Nephron (organoid): ENCODE data around the gene SLC35F1.
A peak's percentile ranks its signal among the peaks of the same experiment; 100 is the strongest.

Experiments used
- H3K27ac Mint-ChIP-seq, 3 experiments: 2 replicates each; pipeline ENCODE4 v1.8.0; 2020; ENCODE audit warnings: mixed read lengths in 3 of 3, mild to moderate bottlenecking in 2 of 3, moderate library complexity in 1 of 3
- H3K27me3 Mint-ChIP-seq: 2 replicates; pipeline ENCODE4 v1.8.0; 2021; ENCODE audit warnings: low read depth, mild to moderate bottlenecking, moderate library complexity, mixed read lengths
- H3K36me3 Mint-ChIP-seq: 2 replicates; pipeline ENCODE4 v1.8.0; 2020; ENCODE audit warnings: low read depth, mixed read lengths
- H3K4me1 Mint-ChIP-seq: 2 replicates; pipeline ENCODE4 v1.8.0; 2020; ENCODE audit warnings: mixed read lengths
- H3K4me3 Mint-ChIP-seq, 3 experiments: 2 replicates each; pipeline ENCODE4 v1.8.0; 2020; ENCODE audit warnings: mild to moderate bottlenecking in 3 of 3, mixed read lengths in 3 of 3, moderate library complexity in 2 of 3
- H3K9me3 Mint-ChIP-seq: 2 replicates; pipeline ENCODE4 v1.8.0; 2020; ENCODE audit warnings: mixed read lengths
- CTCF ChIP-seq, 3 experiments: fragments of 200-600 bp; sonication (generic); IDR thresholded peaks; one replicate each; pipeline ENCODE4 v1.5.0; 2021; ENCODE audit warnings: antibody characterized with exemption in 3 of 3; ENCODE audit not compliant: unreplicated experiment in 3 of 3

Gene SLC35F1

GRCh38 chr6:118168421-118168820, 261.4 kb downstream of the SLC35F1 start:
- H3K4me3 Mint-ChIP-seq: no peak overlapping the region
- no peaks in the 10 kb centered on the region for H3K27me3 Mint-ChIP-seq
- peaks cover 2% of the 10 kb centered on the region for H3K4me1 Mint-ChIP-seq
- peaks cover 8% of the 10 kb centered on the region for H3K9me3 Mint-ChIP-seq
- peaks cover under 1% of the 10 kb centered on the region for H3K36me3 Mint-ChIP-seq
- no peak for TF ChIP-seq CTCF (IDR thresholded peaks at IDR 0.05; ENCODE audit: unreplicated experiment in 3 of 3)
- H3K27ac Mint-ChIP-seq: no peak overlapping the region

DNA sequence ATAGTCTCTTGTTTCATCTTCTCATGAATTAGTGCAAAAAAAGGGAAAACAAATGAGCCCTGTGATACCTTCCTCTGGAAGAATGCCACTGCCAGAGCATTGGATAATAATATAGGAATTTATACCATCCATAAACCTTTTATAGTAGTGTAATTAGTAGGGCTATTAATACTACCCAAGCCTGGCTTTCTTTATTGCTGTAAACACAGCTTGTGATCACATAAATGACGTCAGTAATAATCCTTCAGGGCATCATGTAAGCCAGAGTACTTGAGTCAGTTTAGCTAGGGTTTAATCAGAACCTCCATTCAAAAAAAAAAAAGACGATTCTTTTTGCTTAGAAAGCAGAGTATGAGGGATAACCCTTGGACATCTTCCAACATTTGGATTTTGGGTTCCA, 264.8 kb downstream of the SLC35F1 start:
- Mint-ChIP-seq H3K4me1 (no peaks in the 10 kb centered on the region), H3K9me3 (peaks cover 18% of the 10 kb centered on the region), H3K27ac (no peak overlapping the region), H3K4me3 (no peak overlapping the region), H3K27me3 (no peaks in the 10 kb centered on the region), H3K36me3 (peaks cover 8% of the 10 kb centered on the region)
- TF ChIP-seq CTCF (IDR thresholded peaks at IDR 0.05; ENCODE audit: unreplicated experiment in 3 of 3): no peak

- Mint-ChIP-seq H3K4me1 (no peaks in the 10 kb centered on the region), H3K4me3 (no peak overlapping the region), H3K27me3 (no peaks in the 10 kb centered on the region), H3K9me3 (peaks cover 23% of the 10 kb centered on the region), H3K27ac (no peak overlapping the region), H3K36me3 (peaks cover 8% of the 10 kb centered on the region)
- TF ChIP-seq CTCF (IDR thresholded peaks at IDR 0.05; ENCODE audit: unreplicated experiment in 3 of 3): no peak
Observed at GRCh38 chr6:118174071-118174470, 267.0 kb downstream of the SLC35F1 start.

- Mint-ChIP-seq H3K4me1 (no peaks in the 10 kb centered on the region), H3K4me3 (no peak overlapping the region), H3K9me3 (peaks cover 23% of the 10 kb centered on the region), H3K27ac (no peak overlapping the region), H3K27me3 (no peaks in the 10 kb centered on the region), H3K36me3 (peaks cover 8% of the 10 kb centered on the region)
- no peak for TF ChIP-seq CTCF (IDR thresholded peaks at IDR 0.05; ENCODE audit: unreplicated experiment in 3 of 3)
Observed at GRCh38 chr6:118177720-118178119, 270.7 kb downstream of the SLC35F1 start.

DNA sequence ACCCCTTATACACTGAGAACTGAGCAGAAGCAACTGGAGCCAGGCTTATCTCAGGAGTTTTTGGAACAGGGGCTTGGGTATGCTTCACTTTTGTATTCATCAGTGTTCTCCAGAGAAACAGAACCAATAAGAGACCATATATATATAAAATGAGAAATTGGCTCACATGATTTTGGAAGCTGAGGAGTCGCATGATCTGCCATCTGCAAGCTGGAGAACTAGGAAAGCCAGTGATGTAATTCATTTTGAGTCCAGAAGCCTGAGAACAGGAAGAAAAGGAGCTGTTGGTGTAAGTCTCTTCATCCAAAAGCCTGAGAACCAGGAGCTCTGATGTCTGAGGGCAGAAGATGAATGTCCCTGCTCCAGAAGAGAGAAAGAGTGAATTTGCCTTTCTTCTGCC, 272.0 kb downstream of the SLC35F1 start:
- Mint-ChIP-seq H3K9me3 (peaks cover 9% of the 10 kb centered on the region), H3K36me3 (peaks cover 4% of the 10 kb centered on the region), H3K4me3 (no peak overlapping the region), H3K27me3 (no peaks in the 10 kb centered on the region), H3K27ac (no peak overlapping the region), H3K4me1 (no peaks in the 10 kb centered on the region)
- no peak for TF ChIP-seq CTCF (IDR thresholded peaks at IDR 0.05; ENCODE audit: unreplicated experiment in 3 of 3)

- Mint-ChIP-seq H3K9me3 (no peaks in the 10 kb centered on the region), H3K27ac (peak overlapping the region; percentile 71 to 83 (median 71)), H3K36me3 (no peaks in the 10 kb centered on the region), H3K4me3 (peak overlapping the region in 2 of 3 experiments; percentile 26 to 45), H3K27me3 (no peaks in the 10 kb centered on the region), H3K4me1 (peaks cover 29% of the 10 kb centered on the region)
- TF ChIP-seq CTCF (IDR thresholded peaks at IDR 0.05; ENCODE audit: unreplicated experiment in 3 of 3): no peak
Observed at GRCh38 chr6:118186672-118187567, 279.9 kb downstream of the SLC35F1 start.
